ENCODE data around the gene SCAMP4.

- no peak for TF ChIP-seq CTCF (IDR thresholded peaks at IDR 0.05)
- no peak for TF ChIP-seq POLR2AphosphoS5 (IDR thresholded peaks at IDR 0.05)
- TF ChIP-seq EP300 (IDR thresholded peaks at IDR 0.05) = no peak
- no peak for TF ChIP-seq POLR2A (IDR thresholded peaks at IDR 0.05)
These were observed 31.9 kb downstream of the SCAMP4 start for GRCh38 chr19:1936916-1937610.
